PC-3 (cell line): ENCODE data around the gene MRPL40.

Source experiments
- EZH2 ChIP-seq: fragments of 300-600 bp; sonication (generic); IDR thresholded peaks from one replicate; pipeline ENCODE4 v1.6.1; 2017; ENCODE audit warnings: antibody characterized with exemption, mild to moderate bottlenecking, low read length; ENCODE audit not compliant: unreplicated experiment
- EZH2phosphoT487 ChIP-seq: fragments of 300-600 bp; sonication (generic); IDR thresholded peaks from 2 replicates; pipeline ENCODE4 v1.6.1; 2018; ENCODE audit warnings: mild to moderate bottlenecking, antibody characterized with exemption, low read length, borderline replicate concordance
- TF ChIP-seq, protein P1 (sequence below): fragments of 300-600 bp; sonication (generic); conservative IDR thresholded peaks from 2 replicates; pipeline ENCODE4 v1.5.1; 2017; ENCODE audit warnings: antibody characterized with exemption, low read depth, mild to moderate bottlenecking, low read length

DNA sequence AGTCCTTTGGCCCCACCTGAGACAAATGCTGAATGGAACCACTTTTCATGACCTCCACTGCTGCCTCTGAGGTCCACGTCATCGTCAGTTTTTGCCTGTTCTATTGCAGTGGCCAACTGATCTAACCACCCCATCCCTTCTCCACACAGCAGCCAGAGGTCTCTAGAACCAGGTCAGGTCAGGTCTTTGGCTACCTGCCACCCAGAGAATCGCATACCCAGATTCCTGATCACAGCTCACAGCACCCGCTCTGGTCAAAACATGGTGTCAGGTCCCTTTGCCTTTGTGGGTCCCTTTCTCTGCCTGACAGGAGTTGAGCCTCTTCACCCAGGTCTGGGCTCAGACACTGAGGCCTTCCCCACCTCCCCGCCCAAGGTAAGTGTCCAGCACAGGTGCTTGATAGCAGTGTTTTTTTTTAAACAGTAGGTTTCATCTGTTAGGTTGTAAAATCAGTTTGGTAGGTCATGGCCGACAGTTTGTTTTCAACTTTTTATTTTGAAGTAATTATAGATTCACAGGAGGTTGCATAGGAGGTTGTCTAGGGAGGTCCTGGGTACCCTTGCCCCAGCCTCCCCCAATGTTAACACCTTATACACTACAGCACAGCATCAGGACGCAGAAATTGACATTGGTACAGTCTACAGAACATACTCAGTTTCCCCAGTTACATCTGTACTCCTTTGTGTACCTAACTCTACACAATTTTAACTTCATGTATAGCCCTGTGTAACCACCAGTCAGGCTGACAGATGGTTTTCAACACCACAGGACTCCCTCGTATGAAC, 8.3 kb downstream of the MRPL40 start:
- TF ChIP-seq, protein P1, sequence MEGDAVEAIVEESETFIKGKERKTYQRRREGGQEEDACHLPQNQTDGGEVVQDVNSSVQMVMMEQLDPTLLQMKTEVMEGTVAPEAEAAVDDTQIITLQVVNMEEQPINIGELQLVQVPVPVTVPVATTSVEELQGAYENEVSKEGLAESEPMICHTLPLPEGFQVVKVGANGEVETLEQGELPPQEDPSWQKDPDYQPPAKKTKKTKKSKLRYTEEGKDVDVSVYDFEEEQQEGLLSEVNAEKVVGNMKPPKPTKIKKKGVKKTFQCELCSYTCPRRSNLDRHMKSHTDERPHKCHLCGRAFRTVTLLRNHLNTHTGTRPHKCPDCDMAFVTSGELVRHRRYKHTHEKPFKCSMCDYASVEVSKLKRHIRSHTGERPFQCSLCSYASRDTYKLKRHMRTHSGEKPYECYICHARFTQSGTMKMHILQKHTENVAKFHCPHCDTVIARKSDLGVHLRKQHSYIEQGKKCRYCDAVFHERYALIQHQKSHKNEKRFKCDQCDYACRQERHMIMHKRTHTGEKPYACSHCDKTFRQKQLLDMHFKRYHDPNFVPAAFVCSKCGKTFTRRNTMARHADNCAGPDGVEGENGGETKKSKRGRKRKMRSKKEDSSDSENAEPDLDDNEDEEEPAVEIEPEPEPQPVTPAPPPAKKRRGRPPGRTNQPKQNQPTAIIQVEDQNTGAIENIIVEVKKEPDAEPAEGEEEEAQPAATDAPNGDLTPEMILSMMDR = no peak
- TF ChIP-seq EZH2 = no peak
- no peak for TF ChIP-seq EZH2phosphoT487
